ENCODE results near the gene ZXDC.

ZXDC gene

DNA sequence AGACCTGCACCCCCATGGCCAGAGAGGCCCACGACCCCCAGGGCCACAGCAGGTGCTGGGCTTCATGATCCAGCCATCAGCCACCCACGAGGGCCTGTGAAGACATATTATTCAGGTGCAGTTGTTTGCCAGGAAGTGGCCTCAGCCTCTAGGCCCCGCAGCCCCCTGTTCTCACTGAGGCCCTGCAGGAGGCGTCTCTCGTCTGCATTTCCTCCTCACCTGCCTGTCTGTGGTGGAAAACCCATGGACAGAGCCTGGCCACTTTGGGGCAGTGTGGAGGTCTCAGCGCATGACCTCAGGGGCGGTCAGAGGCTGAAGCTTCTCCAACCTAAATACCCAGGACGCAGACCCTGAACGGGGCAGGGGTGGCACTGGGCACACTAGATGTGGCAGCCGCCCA is 23.2 kb upstream of the ZXDC start:
- Histone ChIP-seq H3K36me3 (ENCODE audit: insufficient read depth, low read length) (no peaks in the 10 kb centered on the region), H3K4me2 (ENCODE audit: low read depth, low read length, poor library complexity, severe bottlenecking) (peak overlapping the region; percentile 55), H3K9ac (ENCODE audit: low read depth, low read length, poor library complexity, severe bottlenecking) (peak overlapping the region; percentile 66), H3K9me2 (replicated peaks; ENCODE audit: low read depth, low read length) (no peaks in the 10 kb centered on the region), H3K9me3 (ENCODE audit: insufficient read depth, low read depth, low read length) (no peaks in the 10 kb centered on the region), H3K4me1 (ENCODE audit: insufficient read depth, low read length, poor library complexity, severe bottlenecking) (peaks cover 36% of the 10 kb centered on the region), H3K4me3 (ENCODE audit: low read length, poor library complexity, severe bottlenecking) (peak overlapping the region; percentile 12), H3K79me2 (ENCODE audit: insufficient read depth, low read length) (no peaks in the 10 kb centered on the region), H4K20me1 (ENCODE audit: insufficient read depth, low read length, poor library complexity, severe bottlenecking) (no peaks in the 10 kb centered on the region), H3F3A (ENCODE audit: low read depth) (no peaks in the 10 kb centered on the region), H3K27me3 (ENCODE audit: insufficient read depth, low read length, poor library complexity, severe bottlenecking) (no peaks in the 10 kb centered on the region), H2AFZ (ENCODE audit: low read length) (peak overlapping the region; percentile 82)
- no peak for TF ChIP-seq EZH2phosphoT487 (IDR thresholded peaks at IDR 0.05; ENCODE audit: borderline replicate concordance)
- TF ChIP-seq, protein P1, sequence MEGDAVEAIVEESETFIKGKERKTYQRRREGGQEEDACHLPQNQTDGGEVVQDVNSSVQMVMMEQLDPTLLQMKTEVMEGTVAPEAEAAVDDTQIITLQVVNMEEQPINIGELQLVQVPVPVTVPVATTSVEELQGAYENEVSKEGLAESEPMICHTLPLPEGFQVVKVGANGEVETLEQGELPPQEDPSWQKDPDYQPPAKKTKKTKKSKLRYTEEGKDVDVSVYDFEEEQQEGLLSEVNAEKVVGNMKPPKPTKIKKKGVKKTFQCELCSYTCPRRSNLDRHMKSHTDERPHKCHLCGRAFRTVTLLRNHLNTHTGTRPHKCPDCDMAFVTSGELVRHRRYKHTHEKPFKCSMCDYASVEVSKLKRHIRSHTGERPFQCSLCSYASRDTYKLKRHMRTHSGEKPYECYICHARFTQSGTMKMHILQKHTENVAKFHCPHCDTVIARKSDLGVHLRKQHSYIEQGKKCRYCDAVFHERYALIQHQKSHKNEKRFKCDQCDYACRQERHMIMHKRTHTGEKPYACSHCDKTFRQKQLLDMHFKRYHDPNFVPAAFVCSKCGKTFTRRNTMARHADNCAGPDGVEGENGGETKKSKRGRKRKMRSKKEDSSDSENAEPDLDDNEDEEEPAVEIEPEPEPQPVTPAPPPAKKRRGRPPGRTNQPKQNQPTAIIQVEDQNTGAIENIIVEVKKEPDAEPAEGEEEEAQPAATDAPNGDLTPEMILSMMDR (conservative IDR thresholded peaks at IDR 0.05; ENCODE audit: low read length) = peak; percentile 52

GRCh38 chr3:126498461-126498860 is 22.8 kb upstream of the ZXDC start:
- H3K9ac ChIP-seq (ENCODE audit: low read depth, low read length, poor library complexity, severe bottlenecking) = peak overlapping the region; percentile 66
- H2AFZ ChIP-seq (ENCODE audit: low read length) = peak overlapping the region; percentile 82
- H3K27me3 ChIP-seq (ENCODE audit: insufficient read depth, low read length, poor library complexity, severe bottlenecking) = no peaks in the 10 kb centered on the region
- no peaks in the 10 kb centered on the region for H3K36me3 ChIP-seq (ENCODE audit: insufficient read depth, low read length)
- H3K9me3 ChIP-seq (ENCODE audit: insufficient read depth, low read depth, low read length) = no peaks in the 10 kb centered on the region
- TF ChIP-seq EZH2phosphoT487 (IDR thresholded peaks at IDR 0.05; ENCODE audit: borderline replicate concordance) = no peak
- TF ChIP-seq, protein P1 (conservative IDR thresholded peaks at IDR 0.05; ENCODE audit: low read length) = no peak
- H3K9me2 ChIP-seq (replicated peaks; ENCODE audit: low read depth, low read length) = no peaks in the 10 kb centered on the region
- H3K4me3 ChIP-seq (ENCODE audit: low read length, poor library complexity, severe bottlenecking) = peak overlapping the region; percentile 12
- peak overlapping the region; percentile 55 for H3K4me2 ChIP-seq (ENCODE audit: low read depth, low read length, poor library complexity, severe bottlenecking)
- H3K4me1 ChIP-seq (ENCODE audit: insufficient read depth, low read length, poor library complexity, severe bottlenecking) = peaks cover 36% of the 10 kb centered on the region
- no peaks in the 10 kb centered on the region for H3F3A ChIP-seq (ENCODE audit: low read depth)
- H4K20me1 ChIP-seq (ENCODE audit: insufficient read depth, low read length, poor library complexity, severe bottlenecking) = no peaks in the 10 kb centered on the region
- H3K79me2 ChIP-seq (ENCODE audit: insufficient read depth, low read length) = no peaks in the 10 kb centered on the region

DNA sequence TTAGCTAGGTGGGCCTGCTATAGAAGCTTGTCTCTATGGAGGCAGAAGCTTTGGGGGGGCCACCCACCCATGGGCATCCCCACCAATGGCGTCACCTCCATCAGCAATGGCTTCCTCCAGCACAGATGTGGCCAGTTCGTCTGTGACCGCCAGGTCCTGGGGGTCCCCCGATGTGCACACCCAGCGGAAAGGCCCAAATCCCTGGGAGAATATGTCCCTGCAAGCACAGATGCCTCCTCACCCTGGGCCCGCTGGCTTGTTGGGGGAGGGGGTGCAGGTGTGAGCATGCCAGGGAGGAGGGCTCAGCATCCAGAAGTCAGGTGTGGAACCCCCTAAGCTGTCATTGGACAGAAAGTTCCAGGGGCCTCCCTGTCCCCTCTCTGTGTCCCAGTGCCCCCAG is 22.3 kb upstream of the ZXDC start:
- H3K27me3 ChIP-seq (ENCODE audit: insufficient read depth, low read length, poor library complexity, severe bottlenecking) = no peaks in the 10 kb centered on the region
- H3K36me3 ChIP-seq (ENCODE audit: insufficient read depth, low read length) = no peaks in the 10 kb centered on the region
- H4K20me1 ChIP-seq (ENCODE audit: insufficient read depth, low read length, poor library complexity, severe bottlenecking) = no peaks in the 10 kb centered on the region
- H3K9ac ChIP-seq (ENCODE audit: low read depth, low read length, poor library complexity, severe bottlenecking) = peak overlapping the region; percentile 66
- no peaks in the 10 kb centered on the region for H3K9me2 ChIP-seq (replicated peaks; ENCODE audit: low read depth, low read length)
- H3K4me3 ChIP-seq (ENCODE audit: low read length, poor library complexity, severe bottlenecking) = no peak overlapping the region
- H3F3A ChIP-seq (ENCODE audit: low read depth) = no peaks in the 10 kb centered on the region
- TF ChIP-seq EZH2phosphoT487 (IDR thresholded peaks at IDR 0.05; ENCODE audit: borderline replicate concordance) = no peak
- TF ChIP-seq, protein P1 (conservative IDR thresholded peaks at IDR 0.05; ENCODE audit: low read length) = no peak
- H3K9me3 ChIP-seq (ENCODE audit: insufficient read depth, low read depth, low read length) = no peaks in the 10 kb centered on the region
- H3K4me2 ChIP-seq (ENCODE audit: low read depth, low read length, poor library complexity, severe bottlenecking) = peak overlapping the region; percentile 55
- no peaks in the 10 kb centered on the region for H3K79me2 ChIP-seq (ENCODE audit: insufficient read depth, low read length)
- H2AFZ ChIP-seq (ENCODE audit: low read length) = no peak overlapping the region
- peaks cover 36% of the 10 kb centered on the region for H3K4me1 ChIP-seq (ENCODE audit: insufficient read depth, low read length, poor library complexity, severe bottlenecking)

Measured in Loucy (cell line).